Activated naive CD8-positive, alpha-beta T cell treated with anti-CD3 and anti-CD28 coated beads, Interleukin-2, amount 50 U/mL, for 24 hours (primary cell): ENCODE measurements around the gene ACTL7B.
"Not testable (repeated sequence)": the region's sequence is repeated elsewhere in the genome, so short reads cannot be mapped to it uniquely, and the experiment has no call there.

ENCODE experiments used
- ATAC-seq: fragments of 150-1000 bp; cut with Tn5 transposase; one replicate; pipeline ENCODE4 v1.10.0; 2021
- DNase-seq: peaks from one replicate; pipeline ENCODE4 v3.0.0; 2021
- H3K27ac Mint-ChIP-seq: one replicate; pipeline ENCODE4 v1.8.0; 2021; ENCODE audit warnings: mild to moderate bottlenecking, mixed read lengths
- H3K27me3 Mint-ChIP-seq: one replicate; pipeline ENCODE4 v1.8.0; 2021; ENCODE audit warnings: mixed read lengths
- H3K36me3 Mint-ChIP-seq: one replicate; pipeline ENCODE4 v1.8.0; 2021; ENCODE audit warnings: low read depth, mixed read lengths
- H3K4me1 Mint-ChIP-seq: one replicate; pipeline ENCODE4 v1.8.0; 2021; ENCODE audit warnings: mixed read lengths
- H3K4me3 Mint-ChIP-seq: one replicate; pipeline ENCODE4 v1.8.0; 2021; ENCODE audit warnings: mild to moderate bottlenecking, moderate library complexity, mixed read lengths
- H3K9me3 Mint-ChIP-seq: one replicate; pipeline ENCODE4 v1.8.0; 2021; ENCODE audit warnings: mixed read lengths

Gene ACTL7B

GRCh38 chr9:108860764-108861163 is 5.0 kb upstream of the ACTL7B start:
- Mint-ChIP-seq H3K36me3 (no peaks in the 10 kb centered on the region), H3K27ac (no peak overlapping the region), H3K4me1 (peaks cover 2% of the 10 kb centered on the region)

GRCh38 chr9:108860354-108860753 is 4.6 kb upstream of the ACTL7B start:
- no peak overlapping the region for H3K27ac Mint-ChIP-seq
- no peaks in the 10 kb centered on the region for H3K27me3 Mint-ChIP-seq
- H3K4me1 Mint-ChIP-seq = peaks cover 2% of the 10 kb centered on the region
- ATAC-seq (no peak), DNase-seq (no peak)
- H3K9me3 Mint-ChIP-seq = no peaks in the 10 kb centered on the region
- H3K4me3 Mint-ChIP-seq = no peak overlapping the region
- no peaks in the 10 kb centered on the region for H3K36me3 Mint-ChIP-seq

More at GRCh38 chr9:108860764-108861163, 5.0 kb upstream of the ACTL7B start:
- Mint-ChIP-seq H3K27me3 (no peaks in the 10 kb centered on the region), H3K9me3 (no peaks in the 10 kb centered on the region), H3K4me3 (no peak overlapping the region)
- DNase-seq (no peak), ATAC-seq (no peak)

GRCh38 chr9:108859459-108860114 is 3.8 kb upstream of the ACTL7B start:
- H3K4me3 Mint-ChIP-seq = no peak overlapping the region
- H3K27me3 Mint-ChIP-seq = no peaks in the 10 kb centered on the region
- peak; percentile 70 for ATAC-seq
- no peak overlapping the region for H3K27ac Mint-ChIP-seq
- H3K9me3 Mint-ChIP-seq = no peaks in the 10 kb centered on the region
- no peak for DNase-seq
- H3K4me1 Mint-ChIP-seq = peaks cover 2% of the 10 kb centered on the region
- no peaks in the 10 kb centered on the region for H3K36me3 Mint-ChIP-seq

- Mint-ChIP-seq H3K27me3 (no peaks in the 10 kb centered on the region), H3K4me3 (no peak overlapping the region), H3K27ac (no peak overlapping the region), H3K9me3 (no peaks in the 10 kb centered on the region), H3K4me1 (peaks cover 2% of the 10 kb centered on the region), H3K36me3 (no peaks in the 10 kb centered on the region)
- no peak for DNase-seq
- ATAC-seq = no peak
Measured at GRCh38 chr9:108857572-108857971, 1.8 kb upstream of the ACTL7B start.

- H3K4me3 Mint-ChIP-seq = no peak overlapping the region
- no peak for ATAC-seq
- H3K27ac Mint-ChIP-seq = no peak overlapping the region
- H3K27me3 Mint-ChIP-seq = peaks cover 7% of the 10 kb centered on the region
- H3K4me1 Mint-ChIP-seq = peaks cover 2% of the 10 kb centered on the region
- no peaks in the 10 kb centered on the region for H3K9me3 Mint-ChIP-seq
- H3K36me3 Mint-ChIP-seq = no peaks in the 10 kb centered on the region
- DNase-seq = no peak
Measured at GRCh38 chr9:108855529-108855886, 278 bp downstream of the ACTL7B start.

- H3K36me3 Mint-ChIP-seq = no peaks in the 10 kb centered on the region
- H3K4me1 Mint-ChIP-seq = peaks cover 1% of the 10 kb centered on the region
- H3K9me3 Mint-ChIP-seq = no peaks in the 10 kb centered on the region
- no peak overlapping the region for H3K27ac Mint-ChIP-seq
- no peak overlapping the region for H3K4me3 Mint-ChIP-seq
- ATAC-seq (no peak), DNase-seq (no peak)
- peaks cover 7% of the 10 kb centered on the region for H3K27me3 Mint-ChIP-seq
Measured at GRCh38 chr9:108854641-108855528, 901 bp downstream of the ACTL7B start.

- Mint-ChIP-seq H3K36me3 (no peaks in the 10 kb centered on the region), H3K9me3 (no peaks in the 10 kb centered on the region), H3K27ac (no peak overlapping the region)
Measured at GRCh38 chr9:108854094-108854493, 1.7 kb downstream of the ACTL7B start.

GRCh38 chr9:108852079-108852478 is 3.7 kb downstream of the ACTL7B start:
- Mint-ChIP-seq H3K4me3 (no peak overlapping the region), H3K27ac (no peak overlapping the region), H3K4me1 (no peaks in the 10 kb centered on the region), H3K27me3 (peaks cover 7% of the 10 kb centered on the region), H3K9me3 (no peaks in the 10 kb centered on the region), H3K36me3 (no peaks in the 10 kb centered on the region)
- no peak for DNase-seq
- ATAC-seq = no peak

More at GRCh38 chr9:108854094-108854493, 1.7 kb downstream of the ACTL7B start:
- ATAC-seq = no peak
- Mint-ChIP-seq H3K4me3 (no peak overlapping the region), H3K27me3 (peaks cover 7% of the 10 kb centered on the region), H3K4me1 (no peaks in the 10 kb centered on the region)
- no peak for DNase-seq

GRCh38 chr9:108851138-108851537 is 4.6 kb downstream of the ACTL7B start:
- Mint-ChIP-seq H3K4me1 (no peaks in the 10 kb centered on the region), H3K27me3 (peaks cover 10% of the 10 kb centered on the region), H3K9me3 (no peaks in the 10 kb centered on the region), H3K27ac (no peak overlapping the region), H3K36me3 (no peaks in the 10 kb centered on the region), H3K4me3 (no peak overlapping the region)
- DNase-seq (no peak), ATAC-seq (no peak)

GRCh38 chr9:108850293-108850897 is 5.4 kb downstream of the ACTL7B start:
- DNase-seq (no peak), ATAC-seq (no peak)
- Mint-ChIP-seq H3K9me3 (no peaks in the 10 kb centered on the region), H3K27ac (no peak overlapping the region), H3K4me1 (no peaks in the 10 kb centered on the region), H3K4me3 (no peak overlapping the region), H3K27me3 (peaks cover 10% of the 10 kb centered on the region), H3K36me3 (no peaks in the 10 kb centered on the region)

GRCh38 chr9:108848296-108848695 is 7.5 kb downstream of the ACTL7B start:
- not testable (repeated sequence) for H3K27me3 Mint-ChIP-seq, ATAC-seq, H3K4me3 Mint-ChIP-seq

GRCh38 chr9:108845947-108846346 is 9.8 kb downstream of the ACTL7B start:
- no peak for ATAC-seq
- Mint-ChIP-seq H3K36me3 (no peaks in the 10 kb centered on the region), H3K27ac (no peak overlapping the region), H3K27me3 (peaks cover 5% of the 10 kb centered on the region), H3K4me3 (no peak overlapping the region), H3K9me3 (no peaks in the 10 kb centered on the region), H3K4me1 (peaks cover 9% of the 10 kb centered on the region)
- DNase-seq = no peak

More at GRCh38 chr9:108848296-108848695, 7.5 kb downstream of the ACTL7B start:
- H3K4me1 Mint-ChIP-seq, H3K36me3 Mint-ChIP-seq, H3K9me3 Mint-ChIP-seq, H3K27ac Mint-ChIP-seq, DNase-seq: not testable (repeated sequence)

- Mint-ChIP-seq H3K4me1 (peaks cover 9% of the 10 kb centered on the region), H3K27ac (no peak overlapping the region), H3K4me3 (no peak overlapping the region), H3K27me3 (peaks cover 4% of the 10 kb centered on the region), H3K9me3 (no peaks in the 10 kb centered on the region), H3K36me3 (no peaks in the 10 kb centered on the region)
- DNase-seq = no peak
- no peak for ATAC-seq
Measured at GRCh38 chr9:108845507-108845906, 10.3 kb downstream of the ACTL7B start.

GRCh38 chr9:108844856-108845255 is 10.9 kb downstream of the ACTL7B start:
- no peak for DNase-seq
- no peak for ATAC-seq
- no peak overlapping the region for H3K4me3 Mint-ChIP-seq
- peaks cover 9% of the 10 kb centered on the region for H3K4me1 Mint-ChIP-seq
- no peaks in the 10 kb centered on the region for H3K9me3 Mint-ChIP-seq
- H3K27ac Mint-ChIP-seq = no peak overlapping the region
- peaks cover 4% of the 10 kb centered on the region for H3K27me3 Mint-ChIP-seq
- H3K36me3 Mint-ChIP-seq = no peaks in the 10 kb centered on the region

GRCh38 chr9:108844391-108844790 is 11.4 kb downstream of the ACTL7B start:
- Mint-ChIP-seq H3K4me3 (no peak overlapping the region), H3K27me3 (peaks cover 4% of the 10 kb centered on the region), H3K9me3 (no peaks in the 10 kb centered on the region), H3K36me3 (no peaks in the 10 kb centered on the region), H3K4me1 (peaks cover 9% of the 10 kb centered on the region), H3K27ac (no peak overlapping the region)
- DNase-seq (no peak), ATAC-seq (no peak)
